Measurements from ENCODE around the gene LCE2C.
"Not testable (repeated sequence)": the region's sequence is repeated elsewhere in the genome, so short reads cannot be mapped to it uniquely, and the experiment has no call there.

Gene LCE2C, protein sequence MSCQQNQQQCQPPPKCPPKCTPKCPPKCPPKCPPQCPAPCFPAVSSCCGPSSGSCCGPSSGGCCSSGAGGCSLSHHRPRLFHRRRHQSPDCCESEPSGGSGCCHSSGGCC

DNA sequence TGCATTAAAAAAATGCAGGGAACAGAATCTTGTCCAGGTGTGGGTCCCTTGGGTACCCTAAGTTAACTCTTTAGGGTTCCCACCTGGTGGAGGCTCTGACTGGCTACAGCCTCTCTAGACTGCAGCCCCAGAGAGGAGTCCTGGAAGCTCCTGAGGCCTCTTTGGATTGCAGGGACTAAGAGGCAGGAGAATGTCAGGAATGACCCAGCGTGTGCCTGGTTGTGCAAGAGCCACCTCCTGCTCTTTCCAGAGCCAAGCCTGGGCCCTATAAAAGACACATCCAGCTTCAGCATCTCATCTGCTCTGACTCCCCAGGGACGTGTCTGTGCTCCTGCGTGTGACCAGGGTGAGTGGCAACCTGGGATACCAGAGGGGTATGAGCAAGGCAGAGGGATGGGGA, at the start of gene LCE2C:
LCE2C (plus strand) TSS at position 297 of the 400 bp plus-strand sequence. CDS start 737 bp downstream, outside the sequence.
- H3K36me3 ChIP-seq (ENCODE audit: insufficient read depth, insufficient read length, low read length); H3K27me3 ChIP-seq (ENCODE audit: insufficient read depth, insufficient read length); H3K4me1 ChIP-seq (ENCODE audit: insufficient read depth, insufficient read length); H3K9ac ChIP-seq (ENCODE audit: insufficient read length, low read depth); H3K4me3 ChIP-seq (ENCODE audit: insufficient read length, low read depth); DNase-seq (ENCODE audit: low read depth, low spot score); H3K9me3 ChIP-seq (ENCODE audit: insufficient read depth, low read length): not testable (repeated sequence)

DNA sequence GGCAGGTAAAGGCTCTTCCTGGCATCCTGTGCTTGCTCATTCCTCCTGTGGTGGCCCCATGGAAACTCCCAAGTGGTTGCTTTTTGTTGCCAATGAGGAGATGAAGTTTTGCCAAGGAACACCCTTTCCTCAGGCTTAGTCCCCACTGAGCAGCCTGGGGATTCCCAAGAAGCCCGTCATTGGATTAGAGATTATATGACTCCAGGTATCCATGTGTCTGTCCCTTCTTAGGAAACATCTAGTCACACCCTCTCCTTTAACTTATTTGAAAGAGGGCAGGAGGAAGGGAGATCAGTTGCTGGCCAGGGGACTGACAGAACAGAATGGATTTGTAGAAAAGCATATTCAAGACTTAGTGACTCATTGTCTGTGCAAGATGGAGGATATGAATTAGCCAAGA, 48.3 kb upstream of the LCE2C start:
- no peaks in the 10 kb centered on the region for H3K9me3 ChIP-seq (ENCODE audit: insufficient read depth, low read length)
- peaks cover 3% of the 10 kb centered on the region for H3K27me3 ChIP-seq (ENCODE audit: insufficient read depth, insufficient read length)
- H3K36me3 ChIP-seq (ENCODE audit: insufficient read depth, insufficient read length, low read length) = no peaks in the 10 kb centered on the region
- peaks cover 7% of the 10 kb centered on the region for H3K4me1 ChIP-seq (ENCODE audit: insufficient read depth, insufficient read length)
- DNase-seq (ENCODE audit: low read depth, low spot score) = no peak
- TF ChIP-seq YY1 (IDR thresholded peaks at IDR 0.05; ENCODE audit: insufficient read depth, insufficient read length) (no peak), ZNF274 (IDR thresholded peaks at IDR 0.05; ENCODE audit: low read depth, low read length) (no peak), SUZ12 (IDR thresholded peaks at IDR 0.05; ENCODE audit: extremely low read depth, insufficient read depth, insufficient read length) (no peak)
- no peak overlapping the region for H3K9ac ChIP-seq (ENCODE audit: insufficient read length, low read depth)
- H3K4me3 ChIP-seq (ENCODE audit: insufficient read length, low read depth) = no peak overlapping the region

DNA sequence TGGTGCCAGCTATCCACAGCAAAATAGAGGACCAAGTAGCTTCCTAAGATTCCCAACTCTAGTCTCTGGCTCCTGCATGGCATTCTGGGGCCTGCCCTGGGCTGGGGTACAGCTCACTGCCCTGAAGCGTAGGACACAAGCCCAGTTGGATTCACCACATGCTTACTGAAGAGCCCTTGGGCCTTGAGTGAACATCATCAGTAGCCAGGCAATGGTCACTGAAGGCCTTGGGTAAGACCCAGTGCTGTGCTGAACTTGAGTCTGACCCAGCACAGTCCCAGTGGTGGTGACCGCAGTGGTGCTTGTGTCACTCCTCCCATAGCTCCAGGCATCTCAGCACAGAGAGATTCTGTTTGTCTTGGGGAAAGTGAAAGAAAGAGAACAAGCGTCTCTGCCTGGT, 44.5 kb upstream of the LCE2C start:
- Histone ChIP-seq H3K36me3 (ENCODE audit: insufficient read depth, insufficient read length, low read length) (no peaks in the 10 kb centered on the region), H3K9me3 (ENCODE audit: insufficient read depth, low read length) (no peaks in the 10 kb centered on the region), H3K4me3 (ENCODE audit: insufficient read length, low read depth) (no peak overlapping the region), H3K4me1 (ENCODE audit: insufficient read depth, insufficient read length) (no peaks in the 10 kb centered on the region), H3K27me3 (ENCODE audit: insufficient read depth, insufficient read length) (peaks cover 3% of the 10 kb centered on the region), H3K9ac (ENCODE audit: insufficient read length, low read depth) (no peak overlapping the region)
- TF ChIP-seq SUZ12 (IDR thresholded peaks at IDR 0.05; ENCODE audit: extremely low read depth, insufficient read depth, insufficient read length) (no peak), ZNF274 (IDR thresholded peaks at IDR 0.05; ENCODE audit: low read depth, low read length) (no peak), YY1 (IDR thresholded peaks at IDR 0.05; ENCODE audit: insufficient read depth, insufficient read length) (no peak)
- DNase-seq (ENCODE audit: low read depth, low spot score) = no peak

DNA sequence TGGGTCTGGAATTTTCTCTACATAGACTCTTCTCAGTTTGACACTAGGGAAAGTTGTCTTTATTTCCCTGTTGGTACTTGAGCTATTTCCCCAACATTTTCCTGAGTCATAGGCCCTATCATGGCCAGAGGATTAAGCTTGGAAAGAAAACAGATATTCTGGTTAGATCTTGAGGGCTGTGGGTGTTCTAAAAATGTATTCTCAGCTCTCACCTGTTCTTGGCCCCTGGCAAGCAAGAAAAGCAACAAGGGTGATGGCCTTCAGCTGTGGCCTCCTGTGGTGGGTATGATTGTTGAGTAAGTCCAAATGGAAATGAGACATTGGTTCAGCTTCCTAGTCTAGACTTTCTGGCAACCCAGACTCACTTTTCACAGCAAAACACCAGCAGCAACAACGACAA, 34.7 kb upstream of the LCE2C start:
- Histone ChIP-seq H3K9ac (ENCODE audit: insufficient read length, low read depth) (no peak overlapping the region), H3K27me3 (ENCODE audit: insufficient read depth, insufficient read length) (no peaks in the 10 kb centered on the region), H3K4me3 (ENCODE audit: insufficient read length, low read depth) (no peak overlapping the region), H3K9me3 (ENCODE audit: insufficient read depth, low read length) (no peaks in the 10 kb centered on the region; the same call in 1 of the 2 replicates), H3K36me3 (ENCODE audit: insufficient read depth, insufficient read length, low read length) (no peaks in the 10 kb centered on the region), H3K4me1 (ENCODE audit: insufficient read depth, insufficient read length) (no peaks in the 10 kb centered on the region)
- no peak for TF ChIP-seq SUZ12 (IDR thresholded peaks at IDR 0.05; ENCODE audit: extremely low read depth, insufficient read depth, insufficient read length)
- no peak for TF ChIP-seq ZNF274 (IDR thresholded peaks at IDR 0.05; ENCODE audit: low read depth, low read length)
- no peak for TF ChIP-seq YY1 (IDR thresholded peaks at IDR 0.05; ENCODE audit: insufficient read depth, insufficient read length)
- DNase-seq (ENCODE audit: low read depth, low spot score) = no peak

DNA sequence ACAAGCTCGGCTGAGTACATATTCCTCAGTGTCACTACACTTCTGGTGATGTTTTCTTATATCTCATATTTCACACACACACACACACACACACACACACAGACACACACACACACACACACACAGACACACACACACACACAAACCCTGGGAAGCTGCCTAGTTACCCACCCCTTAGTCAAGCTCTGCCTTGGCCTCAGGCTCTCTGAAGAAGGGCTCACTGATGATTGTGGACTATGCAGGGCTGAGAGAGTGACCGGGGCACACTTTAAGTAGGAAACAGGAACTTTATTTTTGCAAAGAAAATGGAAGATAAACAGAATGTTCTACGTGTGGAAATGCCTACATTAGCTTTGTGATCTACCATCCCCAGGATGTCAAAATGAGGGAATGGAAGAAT, 31.1 kb upstream of the LCE2C start:
- TF ChIP-seq YY1 (IDR thresholded peaks at IDR 0.05; ENCODE audit: insufficient read depth, insufficient read length) (no peak), SUZ12 (IDR thresholded peaks at IDR 0.05; ENCODE audit: extremely low read depth, insufficient read depth, insufficient read length) (no peak), ZNF274 (IDR thresholded peaks at IDR 0.05; ENCODE audit: low read depth, low read length) (no peak)
- no peaks in the 10 kb centered on the region; the same call in 1 of the 2 replicates for H3K9me3 ChIP-seq (ENCODE audit: insufficient read depth, low read length)

DNA sequence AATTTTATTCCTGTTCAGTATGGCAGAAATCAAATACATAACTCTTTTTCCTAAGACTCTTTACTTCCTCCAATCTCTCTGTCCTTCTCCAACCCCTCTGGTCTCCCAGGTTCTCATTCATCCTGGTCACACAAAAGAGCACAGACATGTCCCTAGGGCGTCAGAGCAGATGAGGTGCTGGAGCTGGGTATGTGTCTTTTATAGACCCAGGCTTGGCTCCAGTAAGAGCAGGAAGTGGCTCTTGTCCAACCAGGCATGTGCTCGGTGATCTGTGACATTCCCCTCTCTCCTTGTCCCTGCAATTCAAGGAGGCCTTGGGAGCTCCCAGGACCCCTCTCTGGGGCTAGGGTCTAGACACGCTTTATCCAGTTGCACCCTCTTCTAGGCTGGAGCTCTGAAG, 29.9 kb upstream of the LCE2C start:
- H3K4me3 ChIP-seq (ENCODE audit: insufficient read length, low read depth) = no peak overlapping the region
- H3K36me3 ChIP-seq (ENCODE audit: insufficient read depth, insufficient read length, low read length) = no peaks in the 10 kb centered on the region
- TF ChIP-seq YY1 (IDR thresholded peaks at IDR 0.05; ENCODE audit: insufficient read depth, insufficient read length) (no peak), SUZ12 (IDR thresholded peaks at IDR 0.05; ENCODE audit: extremely low read depth, insufficient read depth, insufficient read length) (no peak), ZNF274 (IDR thresholded peaks at IDR 0.05; ENCODE audit: low read depth, low read length) (no peak)
- no peaks in the 10 kb centered on the region for H3K9me3 ChIP-seq (ENCODE audit: insufficient read depth, low read length)
- no peak for DNase-seq (ENCODE audit: low read depth, low spot score)
- no peaks in the 10 kb centered on the region for H3K27me3 ChIP-seq (ENCODE audit: insufficient read depth, insufficient read length)
- H3K9ac ChIP-seq (ENCODE audit: insufficient read length, low read depth) = no peak overlapping the region
- H3K4me1 ChIP-seq (ENCODE audit: insufficient read depth, insufficient read length) = no peaks in the 10 kb centered on the region

More for the DNA sequence above, 31.1 kb upstream of the LCE2C start:
- no peaks in the 10 kb centered on the region for H3K4me1 ChIP-seq (ENCODE audit: insufficient read depth, insufficient read length)
- DNase-seq (ENCODE audit: low read depth, low spot score) = no peak
- no peak overlapping the region for H3K4me3 ChIP-seq (ENCODE audit: insufficient read length, low read depth)
- H3K9ac ChIP-seq (ENCODE audit: insufficient read length, low read depth) = no peak overlapping the region
- no peaks in the 10 kb centered on the region for H3K36me3 ChIP-seq (ENCODE audit: insufficient read depth, insufficient read length, low read length)
- no peaks in the 10 kb centered on the region for H3K27me3 ChIP-seq (ENCODE audit: insufficient read depth, insufficient read length)

DNA sequence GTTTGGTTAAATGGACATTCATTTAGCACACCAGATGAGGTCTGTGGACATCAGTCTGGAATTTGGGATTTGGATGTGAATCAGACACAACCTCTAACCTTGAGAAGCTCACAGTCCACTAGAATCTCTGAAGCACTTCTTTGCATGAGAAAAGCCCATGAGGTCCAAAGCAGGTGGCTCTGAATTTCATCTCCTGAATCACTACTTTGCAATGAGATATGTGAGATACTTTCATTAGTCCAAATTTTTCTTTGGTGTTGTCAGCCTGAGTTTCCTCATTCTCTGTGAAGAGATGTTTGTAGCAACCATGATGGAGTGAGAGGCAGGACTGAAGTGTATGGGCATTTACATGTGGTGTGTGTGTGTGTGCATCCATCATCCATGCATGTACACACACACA, 28.4 kb upstream of the LCE2C start:
- Histone ChIP-seq H3K36me3 (ENCODE audit: insufficient read depth, insufficient read length, low read length) (no peaks in the 10 kb centered on the region), H3K27me3 (ENCODE audit: insufficient read depth, insufficient read length) (no peaks in the 10 kb centered on the region), H3K9me3 (ENCODE audit: insufficient read depth, low read length) (no peaks in the 10 kb centered on the region), H3K4me1 (ENCODE audit: insufficient read depth, insufficient read length) (no peaks in the 10 kb centered on the region), H3K4me3 (ENCODE audit: insufficient read length, low read depth) (no peak overlapping the region), H3K9ac (ENCODE audit: insufficient read length, low read depth) (no peak overlapping the region)
- no peak for DNase-seq (ENCODE audit: low read depth, low spot score)
- TF ChIP-seq YY1 (IDR thresholded peaks at IDR 0.05; ENCODE audit: insufficient read depth, insufficient read length) (no peak), SUZ12 (IDR thresholded peaks at IDR 0.05; ENCODE audit: extremely low read depth, insufficient read depth, insufficient read length) (no peak)

DNA sequence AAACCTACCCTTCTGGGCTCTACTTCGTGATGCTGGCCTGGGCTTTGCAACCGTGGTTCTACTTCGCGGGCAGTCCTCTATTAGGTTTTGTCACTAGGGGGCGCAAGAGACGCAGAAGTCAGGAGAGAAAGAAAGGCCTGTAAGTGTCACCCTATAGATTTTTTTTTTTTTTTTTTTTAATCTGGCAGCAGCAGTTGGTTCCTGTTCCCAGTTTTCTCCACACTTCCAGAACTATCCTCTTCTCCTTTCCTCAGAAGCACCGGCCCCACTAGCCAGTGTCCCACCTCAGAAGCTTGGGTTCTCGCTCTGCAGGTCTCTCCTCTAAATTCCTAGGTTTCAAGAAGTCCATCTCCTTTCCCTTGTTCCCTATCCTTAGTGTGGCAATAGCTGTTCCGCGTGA, 21.0 kb upstream of the LCE2C start:
- no peaks in the 10 kb centered on the region for H3K9me3 ChIP-seq (ENCODE audit: insufficient read depth, low read length)
- no peaks in the 10 kb centered on the region for H3K36me3 ChIP-seq (ENCODE audit: insufficient read depth, insufficient read length, low read length)
- DNase-seq (ENCODE audit: low read depth, low spot score) = peak; percentile 77
- H3K4me1 ChIP-seq (ENCODE audit: insufficient read depth, insufficient read length) = no peaks in the 10 kb centered on the region
- TF ChIP-seq SUZ12 (IDR thresholded peaks at IDR 0.05; ENCODE audit: extremely low read depth, insufficient read depth, insufficient read length) (no peak), ZNF274 (IDR thresholded peaks at IDR 0.05; ENCODE audit: low read depth, low read length) (no peak), YY1 (IDR thresholded peaks at IDR 0.05; ENCODE audit: insufficient read depth, insufficient read length) (no peak)
- H3K9ac ChIP-seq (ENCODE audit: insufficient read length, low read depth) = no peak overlapping the region
- H3K27me3 ChIP-seq (ENCODE audit: insufficient read depth, insufficient read length) = no peaks in the 10 kb centered on the region
- H3K4me3 ChIP-seq (ENCODE audit: insufficient read length, low read depth) = no peak overlapping the region

Data from NT2/D1 (cell line).